Mesenchymal stem cell (in vitro differentiated cells and primary cell): ENCODE measurements around the gene FOXF1.
A peak's percentile ranks its signal among the peaks of the same experiment; 100 is the strongest.

Experiments
- DNase-seq: peaks from one replicate; pipeline ENCODE4 v3.0.0-alpha.2; 2013
- H2AFZ ChIP-seq: one replicate; pipeline ENCODE4 v1.6.1; 2013; ENCODE audit warnings: low read depth, mild to moderate bottlenecking, control low read depth, inconsistent platforms, low read length, moderate library complexity
- H2AK5ac ChIP-seq: 2 replicates; pipeline ENCODE4 v1.6.1; 2013; ENCODE audit warnings: low read length, moderate library complexity, mild to moderate bottlenecking, inconsistent platforms; ENCODE audit not compliant: severe bottlenecking
- H2BK120ac ChIP-seq: one replicate; pipeline ENCODE4 v1.6.1; 2013; ENCODE audit warnings: low read depth, mild to moderate bottlenecking, inconsistent platforms, low read length, moderate library complexity
- H2BK12ac ChIP-seq, 2 experiments: one replicate each; pipeline ENCODE4 v1.6.1; 2013; ENCODE audit warnings: inconsistent platforms in 2 of 2, low read length in 2 of 2, mild to moderate bottlenecking in 2 of 2, moderate library complexity in 2 of 2, control low read depth in 1 of 2
- H2BK15ac ChIP-seq: one replicate; pipeline ENCODE4 v1.6.1; 2013; ENCODE audit warnings: mild to moderate bottlenecking, low read depth, inconsistent platforms; ENCODE audit not compliant: poor library complexity, severe bottlenecking
- H2BK5ac ChIP-seq: 2 replicates; pipeline ENCODE4 v1.6.1; 2013; ENCODE audit warnings: low read depth, mild to moderate bottlenecking, low read length, control low read depth, inconsistent platforms; ENCODE audit not compliant: poor library complexity, severe bottlenecking
- H3K14ac ChIP-seq, 2 experiments: one replicate each; pipeline ENCODE4 v1.6.1; 2013; ENCODE audit warnings: inconsistent platforms in 2 of 2, low read length in 2 of 2, control low read depth in 1 of 2, mild to moderate bottlenecking in 1 of 2, moderate library complexity in 1 of 2
- H3K18ac ChIP-seq, 2 experiments: one replicate each; pipeline ENCODE4 v1.6.1; 2013; ENCODE audit warnings: inconsistent platforms in 2 of 2, low read length in 2 of 2, control low read depth in 1 of 2, low read depth in 1 of 2, mild to moderate bottlenecking in 1 of 2
- H3K23ac ChIP-seq, 2 experiments: one replicate each; pipeline ENCODE4 v1.6.1; 2013; ENCODE audit warnings: inconsistent platforms in 2 of 2, low read length in 2 of 2, mild to moderate bottlenecking in 2 of 2, moderate library complexity in 2 of 2, control low read depth in 1 of 2
- H3K27ac ChIP-seq: 2 replicates; pipeline ENCODE4 v1.5.1; 2013; ENCODE audit warnings: mild to moderate bottlenecking, moderate library complexity, low read length, control low read depth, inconsistent platforms; ENCODE audit not compliant: poor library complexity, severe bottlenecking
- H3K27me3 ChIP-seq, 2 experiments: 2 replicates each; pipeline versions ENCODE4 v1.6.1 to v1.7.0; 2013; ENCODE audit warnings: low read length in 2 of 2, mild to moderate bottlenecking in 2 of 2, moderate library complexity in 2 of 2, control low read depth in 1 of 2, inconsistent platforms in 1 of 2; ENCODE audit not compliant: control insufficient read depth in 1 of 2, insufficient read depth in 1 of 2
- H3K36me3 ChIP-seq, 2 experiments: 2 replicates each; pipeline versions ENCODE4 v1.6.1 to v1.7.0; 2013; ENCODE audit warnings: low read length in 2 of 2, control low read depth in 1 of 2, inconsistent platforms in 1 of 2, low read depth in 1 of 2, mild to moderate bottlenecking in 1 of 2; ENCODE audit not compliant: insufficient read depth in 2 of 2, control insufficient read depth in 1 of 2
- H3K4ac ChIP-seq, 2 experiments: one replicate each; pipeline ENCODE4 v1.6.1; 2013; ENCODE audit warnings: inconsistent platforms in 2 of 2, low read length in 2 of 2, mild to moderate bottlenecking in 2 of 2, moderate library complexity in 2 of 2, control low read depth in 1 of 2, low read depth in 1 of 2
- H3K4me1 ChIP-seq: 2 replicates; pipeline ENCODE4 v1.6.1; 2013; ENCODE audit warnings: low read depth, low read length, control low read depth; ENCODE audit not compliant: control insufficient read depth, insufficient read depth
- H3K4me2 ChIP-seq: 2 replicates; pipeline ENCODE4 v1.6.1; 2013; ENCODE audit warnings: low read length, mild to moderate bottlenecking, inconsistent platforms; ENCODE audit not compliant: poor library complexity, severe bottlenecking
- H3K4me3 ChIP-seq, 2 experiments: 2 replicates each; pipeline versions ENCODE4 v1.5.1 to v1.7.0; 2013; ENCODE audit warnings: low read length in 2 of 2, mild to moderate bottlenecking in 2 of 2, control low read depth in 1 of 2, low read depth in 1 of 2; ENCODE audit not compliant: insufficient read depth in 1 of 2
- H3K79me1 ChIP-seq: replicated peaks from 2 replicates; pipeline ENCODE4 v1.6.1; 2013; ENCODE audit warnings: mild to moderate bottlenecking, control low read depth, low read length, inconsistent platforms; ENCODE audit not compliant: poor library complexity, severe bottlenecking
- H3K9ac ChIP-seq: 2 replicates; pipeline ENCODE4 v1.7.0; 2013; ENCODE audit warnings: mild to moderate bottlenecking, low read length, moderate library complexity
- H3K9me3 ChIP-seq: 2 replicates; pipeline ENCODE4 v1.7.0; 2013; ENCODE audit warnings: mild to moderate bottlenecking, low read length; ENCODE audit not compliant: control insufficient read depth
- H4K8ac ChIP-seq: one replicate; pipeline ENCODE4 v1.6.1; 2013; ENCODE audit warnings: inconsistent platforms, mild to moderate bottlenecking, low read length, moderate library complexity
- H4K91ac ChIP-seq: one replicate; pipeline ENCODE4 v1.6.1; 2013; ENCODE audit warnings: mild to moderate bottlenecking, low read length, inconsistent platforms
- WGBS: methylation state at CpG from one replicate; pipeline ENCODE4 v1.1.7; 2013; ENCODE audit warnings: mixed read lengths; 5-methylcytosine and 5-hydroxymethylcytosine counted together

Gene FOXF1

DNA sequence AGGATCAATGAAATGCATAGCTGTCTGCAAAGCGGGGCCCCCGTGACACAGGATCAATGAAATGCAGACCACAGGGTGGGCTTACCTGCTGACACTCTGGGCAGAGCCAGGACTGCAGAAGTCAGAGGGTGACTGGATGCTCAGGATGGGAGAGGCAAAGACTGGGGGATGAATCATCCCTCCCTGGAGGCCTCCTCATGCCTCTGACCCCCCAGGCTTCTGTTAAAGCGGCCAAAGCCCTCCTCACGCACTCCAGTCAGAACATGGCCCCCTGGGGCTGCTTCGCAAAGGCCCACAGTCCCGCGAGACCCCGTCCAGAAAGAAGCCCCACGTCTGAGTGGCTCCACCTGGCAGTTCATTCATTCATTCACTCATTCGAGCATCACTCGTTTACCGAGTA, 38.4 kb upstream of the FOXF1 start:
- no peak overlapping the region for H3K4me3 ChIP-seq
- no peak overlapping the region for H3K4me2 ChIP-seq
- H2AK5ac ChIP-seq: no peak overlapping the region
- no peaks in the 10 kb centered on the region for H3K79me1 ChIP-seq
- no peaks in the 10 kb centered on the region for H3K4me1 ChIP-seq
- no peak overlapping the region for H3K18ac ChIP-seq
- no peak overlapping the region for H3K23ac ChIP-seq
- no peak for DNase-seq
- no peak overlapping the region for H2BK120ac ChIP-seq
- H4K91ac ChIP-seq: no peak overlapping the region
- peaks cover 10 to 48% of the 10 kb centered on the region in 2 experiments for H3K27me3 ChIP-seq
- no peak overlapping the region for H2BK12ac ChIP-seq
- 92% methylated on average over 12 of the region's 12 CpGs for WGBS
- peaks cover 8% of the 10 kb centered on the region for H3K9me3 ChIP-seq
- no peak overlapping the region for H4K8ac ChIP-seq
- no peak overlapping the region for H3K9ac ChIP-seq
- H2BK5ac ChIP-seq: no peak overlapping the region
- H3K36me3 ChIP-seq: no peaks in the 10 kb centered on the region
- H2BK15ac ChIP-seq: no peak overlapping the region
- H2AFZ ChIP-seq: no peak overlapping the region
- H3K27ac ChIP-seq: no peak overlapping the region
- no peak overlapping the region for H3K14ac ChIP-seq
- no peak overlapping the region for H3K4ac ChIP-seq

DNA sequence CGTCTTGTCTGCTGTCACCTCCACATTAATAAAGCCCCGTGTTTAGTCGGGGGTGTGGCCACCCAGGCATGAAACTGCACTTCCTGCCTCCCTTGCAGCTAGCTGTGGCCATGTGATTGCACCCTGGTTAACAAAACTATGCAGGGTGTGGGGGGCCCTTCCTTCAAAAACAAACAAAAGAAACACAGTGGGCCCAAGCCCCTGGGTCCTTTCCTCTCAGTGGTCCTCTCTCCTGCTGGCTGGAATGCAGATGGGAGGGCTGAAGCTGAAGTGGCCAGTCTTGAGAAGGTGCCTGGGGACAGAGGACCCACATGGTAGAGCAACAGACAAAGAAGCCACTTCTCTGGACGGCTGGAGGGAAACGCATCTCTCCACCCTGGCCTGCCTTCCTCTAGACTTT, 38.0 kb upstream of the FOXF1 start:
- Histone ChIP-seq H3K4me1 (no peaks in the 10 kb centered on the region), H3K27me3 (peaks cover 15 to 46% of the 10 kb centered on the region in 2 experiments), H3K27ac (no peak overlapping the region), H2BK12ac (peak overlapping the region in 1 of 2 experiments; percentile 18), H2BK5ac (no peak overlapping the region), H3K14ac (no peak overlapping the region), H2BK15ac (no peak overlapping the region), H4K91ac (no peak overlapping the region), H2BK120ac (no peak overlapping the region), H3K79me1 (no peaks in the 10 kb centered on the region), H3K9ac (no peak overlapping the region), H3K18ac (no peak overlapping the region), H3K9me3 (peaks cover 8% of the 10 kb centered on the region), H3K36me3 (no peaks in the 10 kb centered on the region), H2AFZ (no peak overlapping the region), H3K4me3 (no peak overlapping the region), H3K23ac (no peak overlapping the region), H3K4me2 (no peak overlapping the region), H4K8ac (peak overlapping the region; percentile 15), H3K4ac (no peak overlapping the region), H2AK5ac (no peak overlapping the region)
- WGBS: 98% methylated on average over 5 of the region's 5 CpGs
- DNase-seq: no peak

DNA sequence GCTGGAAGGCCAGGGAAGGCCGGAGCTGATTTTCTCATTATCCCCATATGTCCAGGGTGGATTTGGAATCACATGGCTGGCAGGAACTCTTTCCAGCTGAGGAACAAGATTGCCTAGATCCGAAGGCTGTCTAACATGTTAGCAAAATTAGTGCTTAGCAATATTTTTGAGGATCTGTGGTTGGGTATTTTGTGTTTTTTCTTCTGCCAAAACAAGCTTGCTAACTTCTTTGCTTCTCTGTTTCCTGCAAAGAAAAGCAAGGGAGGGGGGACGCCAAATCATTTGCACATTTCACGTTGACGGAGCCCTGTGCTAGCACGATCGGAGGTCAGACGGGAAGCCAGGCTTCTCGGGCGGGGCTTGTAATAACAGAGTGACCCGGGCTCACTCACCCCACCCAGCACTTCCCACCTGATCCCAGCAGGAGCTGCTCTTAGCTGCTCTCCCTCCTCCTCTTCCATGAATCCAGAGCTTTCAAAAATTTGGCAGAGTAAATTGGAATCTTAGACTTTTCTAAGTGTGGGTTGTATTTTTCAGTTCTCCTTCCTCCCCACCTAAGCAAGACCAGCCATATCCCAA, 33.3 kb upstream of the FOXF1 start:
- Histone ChIP-seq H2BK120ac (no peak overlapping the region), H3K79me1 (no peaks in the 10 kb centered on the region), H3K14ac (no peak overlapping the region), H3K18ac (peak overlapping the region in 1 of 2 experiments; percentile 37), H2AFZ (no peak overlapping the region), H3K36me3 (no peaks in the 10 kb centered on the region), H3K9ac (no peak overlapping the region), H2BK12ac (peak overlapping the region in 1 of 2 experiments; percentile 23), H4K8ac (peak overlapping the region; percentile 48), H2BK15ac (no peak overlapping the region), H3K9me3 (peaks cover 6% of the 10 kb centered on the region), H3K4me2 (no peak overlapping the region), H3K27me3 (peaks cover 47 to 64% of the 10 kb centered on the region in 2 experiments), H2BK5ac (no peak overlapping the region), H3K4me3 (no peak overlapping the region), H4K91ac (peak overlapping the region; percentile 53), H3K27ac (no peak overlapping the region), H3K4me1 (no peaks in the 10 kb centered on the region), H3K23ac (no peak overlapping the region), H3K4ac (no peak overlapping the region), H2AK5ac (no peak overlapping the region)
- DNase-seq: no peak
- 44% methylated on average over 10 of the region's 11 CpGs for WGBS

DNA sequence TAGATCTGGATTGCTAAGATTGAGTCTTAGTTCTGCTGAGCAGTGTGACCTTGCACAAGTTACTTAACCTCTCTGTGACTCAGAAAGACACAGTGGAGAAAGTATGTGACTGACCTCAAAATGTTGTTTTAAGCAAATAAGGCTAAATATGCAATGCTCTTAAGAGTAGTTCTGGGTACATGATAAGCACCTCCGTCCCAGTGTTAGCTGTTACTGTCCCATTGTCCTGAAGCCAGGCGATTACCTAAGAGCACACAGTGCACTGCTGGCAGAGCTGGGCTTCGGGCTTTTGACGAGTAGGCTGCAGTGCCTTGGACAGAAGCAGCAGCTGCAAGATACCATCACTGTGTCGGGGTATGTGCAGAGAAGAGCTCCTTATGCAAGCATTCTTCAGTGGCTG, 32.7 kb upstream of the FOXF1 start:
- H2BK120ac ChIP-seq: no peak overlapping the region
- H4K91ac ChIP-seq: no peak overlapping the region
- H3K4me1 ChIP-seq: no peaks in the 10 kb centered on the region
- no peak overlapping the region for H3K4ac ChIP-seq
- peak overlapping the region in 1 of 2 experiments; percentile 79 for H3K18ac ChIP-seq
- 58% methylated on average over 5 of the region's 5 CpGs for WGBS
- peak; percentile 92 for DNase-seq
- H3K27me3 ChIP-seq: peaks cover 53 to 68% of the 10 kb centered on the region in 2 experiments
- H3K4me3 ChIP-seq: no peak overlapping the region
- H3K9ac ChIP-seq: no peak overlapping the region
- H3K79me1 ChIP-seq: no peaks in the 10 kb centered on the region
- H2BK15ac ChIP-seq: no peak overlapping the region
- H3K36me3 ChIP-seq: no peaks in the 10 kb centered on the region
- peak overlapping the region in 1 of 2 experiments; percentile 69 for H3K14ac ChIP-seq
- peaks cover under 1% of the 10 kb centered on the region for H3K9me3 ChIP-seq
- H3K4me2 ChIP-seq: no peak overlapping the region
- no peak overlapping the region for H3K27ac ChIP-seq
- H2AFZ ChIP-seq: no peak overlapping the region
- no peak overlapping the region for H4K8ac ChIP-seq
- no peak overlapping the region for H3K23ac ChIP-seq
- H2BK12ac ChIP-seq: no peak overlapping the region
- H2BK5ac ChIP-seq: no peak overlapping the region
- no peak overlapping the region for H2AK5ac ChIP-seq
